Neural cell (in vitro differentiated cells): ENCODE data around the gene SNRNP25.

Source experiments
- CTCF ChIP-seq: fragments of 450-650 bp; IDR thresholded peaks from 2 replicates; pipeline ENCODE4 v1.5.1; 2014; ENCODE audit warnings: antibody characterized with exemption, mild to moderate bottlenecking, moderate library complexity; ENCODE audit not compliant: poor library complexity, severe bottlenecking
- EP300 ChIP-seq: fragments of 450-650 bp; conservative IDR thresholded peaks from 2 replicates; pipeline ENCODE4 v1.6.1; 2014; ENCODE audit warnings: antibody characterized with exemption, mild to moderate bottlenecking, moderate library complexity; ENCODE audit not compliant: poor library complexity, severe bottlenecking
- EZH2 ChIP-seq: fragments of 200-600, 300-800 bp; shearing (Covaris generic), sonication (generic); IDR thresholded peaks from 2 replicates; pipeline ENCODE4 v1.6.1; 2014; ENCODE audit warnings: antibody characterized with exemption, low read length, borderline replicate concordance, mild to moderate bottlenecking; ENCODE audit not compliant: insufficient read depth, poor library complexity, severe bottlenecking
- MXI1 ChIP-seq: fragments of 450-650 bp; conservative IDR thresholded peaks from 2 replicates; pipeline ENCODE4 v1.6.1; 2014; ENCODE audit warnings: antibody characterized with exemption, mild to moderate bottlenecking; ENCODE audit not compliant: poor library complexity, severe bottlenecking
- POLR2AphosphoS5 ChIP-seq: IDR thresholded peaks from 2 replicates; pipeline ENCODE4 v1.6.1; 2012
- RAD21 ChIP-seq: fragments of 450-650 bp; conservative IDR thresholded peaks from 2 replicates; pipeline ENCODE4 v1.6.1; 2014; ENCODE audit warnings: antibody characterized with exemption, mild to moderate bottlenecking, moderate library complexity
- REST ChIP-seq: IDR thresholded peaks from 2 replicates; pipeline ENCODE4 v1.6.1; 2012; ENCODE audit warnings: borderline replicate concordance
- TAF1 ChIP-seq: IDR thresholded peaks from 2 replicates; pipeline ENCODE4 v1.6.1; 2012; ENCODE audit warnings: low read depth

GRCh38 chr16:60929-61878, 7.6 kb downstream of the SNRNP25 start:
- no peak for TF ChIP-seq CTCF
- no peak for TF ChIP-seq POLR2AphosphoS5
- TF ChIP-seq EP300 = no peak
- TF ChIP-seq TAF1 = no peak
- no peak for TF ChIP-seq RAD21
- no peak for TF ChIP-seq EZH2
- no peak for TF ChIP-seq MXI1
- no peak for TF ChIP-seq REST
